Measurements from ENCODE around the gene CFAP99.

GRCh38 chr4:2383760-2384159 lies 35.0 kb upstream of the CFAP99 start:
- TF ChIP-seq POLR2AphosphoS5 (IDR thresholded peaks at IDR 0.05; ENCODE audit: borderline replicate concordance, low read depth, low read length) (no peak), EZH2 (IDR thresholded peaks at IDR 0.05) (no peak), FOXP2 (optimal IDR thresholded peaks at IDR 0.05; ENCODE audit: control extremely low read depth, extremely low read length, insufficient read depth) (no peak)
